Keratinocyte (primary cell): ENCODE data around the gene FNTB. TPM values are rescaled to one million over a fixed set of nuclear protein-coding genes. Genes with fewer than 3 reads are reported as not detected.

Experiments
- DNase-seq: peaks from one replicate; pipeline ENCODE4 v3.0.0-alpha.2; 2011; ENCODE audit warnings: low read depth, missing footprints, low spot score
- FAIRE-seq: peaks from 2 replicates; lab custom pipeline; 2011; peaks lifted over from hg19 to GRCh38; lab: Jason Lieb, UNC
- H2AFZ ChIP-seq: 2 replicates; pipeline ENCODE4 v1.6.0; 2012; ENCODE audit warnings: low read length, control low read depth, inconsistent platforms; ENCODE audit not compliant: control insufficient read depth
- H3K27ac ChIP-seq: 2 replicates; pipeline ENCODE4 v1.5.1; 2011; ENCODE audit warnings: low read length; ENCODE audit not compliant: control insufficient read depth, insufficient read depth
- H3K27me3 ChIP-seq: 3 replicates; pipeline ENCODE4 v1.6.0; 2011; ENCODE audit warnings: low read length; ENCODE audit not compliant: control insufficient read depth, insufficient read depth; ENCODE audit errors: extremely low read depth
- H3K36me3 ChIP-seq, 2 experiments: 2 replicates in 1 of 2; 3 replicates in 1 of 2; pipeline ENCODE4 v1.5.1; 2011; ENCODE audit warnings: low read length in 2 of 2, mild to moderate bottlenecking in 1 of 2; ENCODE audit not compliant: control insufficient read depth in 2 of 2, insufficient read depth in 2 of 2; ENCODE audit errors: extremely low read depth in 1 of 2
- H3K4me1 ChIP-seq: 3 replicates; pipeline ENCODE4 v1.5.1; 2011; ENCODE audit warnings: low read length; ENCODE audit not compliant: control insufficient read depth, insufficient read depth; ENCODE audit errors: extremely low read depth
- H3K4me2 ChIP-seq: 3 replicates; pipeline ENCODE4 v1.6.0; 2011; ENCODE audit warnings: low read depth, low read length; ENCODE audit not compliant: control insufficient read depth, insufficient read depth; ENCODE audit errors: extremely low read depth
- H3K4me3 ChIP-seq, 3 experiments: fragments of 200-600 bp in 1 of 3; sonication (generic) in 1 of 3; 2 replicates in 2 of 3; 3 replicates in 1 of 3; pipeline ENCODE4 v1.5.1; 2011 to 2016; ENCODE audit warnings: low read length in 3 of 3, mild to moderate bottlenecking in 3 of 3, control low read depth in 2 of 3, inconsistent platforms in 1 of 3, low read depth in 1 of 3, mixed read lengths in 1 of 3, mixed run types in 1 of 3, moderate library complexity in 1 of 3; ENCODE audit not compliant: control insufficient read depth in 2 of 3, insufficient read depth in 2 of 3; ENCODE audit errors: extremely low read depth in 1 of 3
- H3K79me2 ChIP-seq: 2 replicates; pipeline ENCODE4 v1.6.0; 2012; ENCODE audit warnings: low read length; ENCODE audit not compliant: control insufficient read depth, insufficient read depth
- H3K9ac ChIP-seq: 3 replicates; pipeline ENCODE4 v1.6.0; 2011; ENCODE audit warnings: low read length; ENCODE audit not compliant: control insufficient read depth, insufficient read depth; ENCODE audit errors: extremely low read depth
- H3K9me1 ChIP-seq: 3 replicates; pipeline ENCODE4 v1.6.0; 2011; ENCODE audit warnings: low read length; ENCODE audit not compliant: control insufficient read depth, insufficient read depth; ENCODE audit errors: extremely low read depth
- H3K9me3 ChIP-seq: 2 replicates; pipeline ENCODE4 v1.5.1; 2012; ENCODE audit warnings: low read depth, low read length; ENCODE audit not compliant: control insufficient read depth
- H4K20me1 ChIP-seq: 3 replicates; pipeline ENCODE4 v1.6.0; 2011; ENCODE audit warnings: low read length; ENCODE audit not compliant: control insufficient read depth, insufficient read depth; ENCODE audit errors: extremely low read depth
- EZH2 ChIP-seq: IDR thresholded peaks from one replicate; pipeline ENCODE4 v1.6.1; 2012; ENCODE audit warnings: inconsistent platforms, mild to moderate bottlenecking, low read length, moderate library complexity
- dilution Hi-C: fragments of 300-500 bp; cut with MboI; formaldehyde crosslinking; loops from one replicate; pipeline ENCODE4 v1.7.0; 2020; ENCODE audit warnings: low sequenced_read_pairs; ENCODE audit not compliant: extremely low pct_ligation_motif_present
- polyA plus RNA-seq, 5 experiments: library from polyadenylated mRNA; depleted of rRNA in 3 of 5; stranded (reverse) in 3 of 5; stranded (forward) in 1 of 5; unstranded in 1 of 5; fragments of >200 nt; gene quantifications; 1 replicate in 1 of 5; 2 replicates in 3 of 5; 3 replicates in 1 of 5; pipeline versions ENCODE4 v1.2.1 to v1.2.3, GENCODE V29; 2011 to 2012; ENCODE audit warnings: missing spikeins in 2 of 5, low read depth in 1 of 5, low replicate concordance in 1 of 5
- TF ChIP-seq, protein P1 (sequence below), 3 experiments: IDR thresholded peaks in 1 of 3; conservative IDR thresholded peaks in 1 of 3; optimal IDR thresholded peaks in 1 of 3; 2 replicates in 2 of 3; 3 replicates in 1 of 3; pipeline versions ENCODE3 to v1.5.1; 2011; ENCODE audit warnings: low read length in 3 of 3, mild to moderate bottlenecking in 3 of 3, moderate library complexity in 2 of 3, control low read depth in 1 of 3, inconsistent platforms in 1 of 3; ENCODE audit not compliant: insufficient read depth in 2 of 3; ENCODE audit errors: extremely low read depth in 1 of 3

Gene FNTB
- polyA plus RNA-seq, 1 donor (not counting 4 experiments of a cell fraction or from before 2014, with no cell fraction given): 10.1 TPM

GRCh38 chr14:65032319-65032718, 45.6 kb downstream of the FNTB start:
- Histone ChIP-seq H2AFZ (no peak overlapping the region), H3K4me2 (no peak overlapping the region), H3K4me3 (no peak overlapping the region), H3K27me3 (no peaks in the 10 kb centered on the region), H3K36me3 (peaks cover 6 to 11% of the 10 kb centered on the region in 2 experiments), H3K9me3 (no peaks in the 10 kb centered on the region), H3K79me2 (no peaks in the 10 kb centered on the region), H3K27ac (no peak overlapping the region), H3K9me1 (no peaks in the 10 kb centered on the region), H4K20me1 (no peaks in the 10 kb centered on the region), H3K9ac (no peak overlapping the region), H3K4me1 (no peaks in the 10 kb centered on the region)
- dilution Hi-C loops: no loop called here
- TF ChIP-seq, protein P1, sequence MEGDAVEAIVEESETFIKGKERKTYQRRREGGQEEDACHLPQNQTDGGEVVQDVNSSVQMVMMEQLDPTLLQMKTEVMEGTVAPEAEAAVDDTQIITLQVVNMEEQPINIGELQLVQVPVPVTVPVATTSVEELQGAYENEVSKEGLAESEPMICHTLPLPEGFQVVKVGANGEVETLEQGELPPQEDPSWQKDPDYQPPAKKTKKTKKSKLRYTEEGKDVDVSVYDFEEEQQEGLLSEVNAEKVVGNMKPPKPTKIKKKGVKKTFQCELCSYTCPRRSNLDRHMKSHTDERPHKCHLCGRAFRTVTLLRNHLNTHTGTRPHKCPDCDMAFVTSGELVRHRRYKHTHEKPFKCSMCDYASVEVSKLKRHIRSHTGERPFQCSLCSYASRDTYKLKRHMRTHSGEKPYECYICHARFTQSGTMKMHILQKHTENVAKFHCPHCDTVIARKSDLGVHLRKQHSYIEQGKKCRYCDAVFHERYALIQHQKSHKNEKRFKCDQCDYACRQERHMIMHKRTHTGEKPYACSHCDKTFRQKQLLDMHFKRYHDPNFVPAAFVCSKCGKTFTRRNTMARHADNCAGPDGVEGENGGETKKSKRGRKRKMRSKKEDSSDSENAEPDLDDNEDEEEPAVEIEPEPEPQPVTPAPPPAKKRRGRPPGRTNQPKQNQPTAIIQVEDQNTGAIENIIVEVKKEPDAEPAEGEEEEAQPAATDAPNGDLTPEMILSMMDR (optimal IDR thresholded peaks at IDR 0.05 in 1 of 3, IDR thresholded peaks at IDR 0.05 in 1 of 3, conservative IDR thresholded peaks at IDR 0.05 in 1 of 3; ENCODE audit: extremely low read depth in 1 of 3, insufficient read depth in 2 of 3, low read length in 3 of 3): no peak
- FAIRE-seq (no peak), DNase-seq (no peak)

- Histone ChIP-seq H3K4me2 (no peak overlapping the region), H3K9ac (no peak overlapping the region), H3K9me3 (no peaks in the 10 kb centered on the region), H3K27me3 (no peaks in the 10 kb centered on the region), H3K79me2 (no peaks in the 10 kb centered on the region), H3K4me3 (no peak overlapping the region), H3K27ac (no peak overlapping the region), H3K9me1 (no peaks in the 10 kb centered on the region), H2AFZ (no peak overlapping the region), H3K36me3 (peaks cover 3 to 7% of the 10 kb centered on the region in 2 experiments), H4K20me1 (no peaks in the 10 kb centered on the region), H3K4me1 (no peaks in the 10 kb centered on the region)
- FAIRE-seq (no peak), DNase-seq (no peak)
- dilution Hi-C loops: no loop called here
- no peak for TF ChIP-seq EZH2
- TF ChIP-seq, protein P1 (optimal IDR thresholded peaks at IDR 0.05 in 1 of 3, IDR thresholded peaks at IDR 0.05 in 1 of 3, conservative IDR thresholded peaks at IDR 0.05 in 1 of 3; ENCODE audit: extremely low read depth in 1 of 3, insufficient read depth in 2 of 3, low read length in 3 of 3): no peak
Measured at GRCh38 chr14:65033181-65033580, 46.5 kb downstream of the FNTB start.
